NT2/D1 (cell line): ENCODE measurements around the gene AVPR1B.

Experiments used
- DNase-seq: peaks from one replicate; pipeline ENCODE4 v3.0.0-alpha.2; 2011; ENCODE audit warnings: low read depth, low spot score
- H3K27me3 ChIP-seq: 2 replicates; pipeline ENCODE4 v1.6.0; 2011; ENCODE audit warnings: mild to moderate bottlenecking; ENCODE audit not compliant: insufficient read length, insufficient read depth
- H3K36me3 ChIP-seq: 2 replicates; pipeline ENCODE4 v1.6.1; 2011; ENCODE audit warnings: mild to moderate bottlenecking, low read length, mixed read lengths; ENCODE audit not compliant: insufficient read depth, insufficient read length
- H3K4me1 ChIP-seq: 2 replicates; pipeline ENCODE4 v1.5.1; 2011; ENCODE audit not compliant: insufficient read depth, insufficient read length
- H3K4me3 ChIP-seq: 2 replicates; pipeline ENCODE4 v1.5.1; 2011; ENCODE audit warnings: low read depth; ENCODE audit not compliant: insufficient read length
- H3K9ac ChIP-seq: 2 replicates; pipeline ENCODE4 v1.6.0; 2011; ENCODE audit warnings: low read depth; ENCODE audit not compliant: insufficient read length
- H3K9me3 ChIP-seq: 2 replicates; pipeline ENCODE4 v1.5.1; 2011; ENCODE audit warnings: mild to moderate bottlenecking, low read length; ENCODE audit not compliant: insufficient read depth
- SUZ12 ChIP-seq: IDR thresholded peaks from 2 replicates; pipeline ENCODE4 v1.6.1; 2011; ENCODE audit not compliant: insufficient read length, insufficient read depth; ENCODE audit errors: extremely low read depth
- YY1 ChIP-seq: IDR thresholded peaks from 2 replicates; pipeline ENCODE4 v1.6.1; 2011; ENCODE audit not compliant: insufficient read length, insufficient read depth
- ZNF274 ChIP-seq: IDR thresholded peaks from 2 replicates; pipeline ENCODE4 v1.6.1; 2011; ENCODE audit warnings: mild to moderate bottlenecking, low read depth, low read length

AVPR1B gene

GRCh38 chr1:206112600-206113301 is 4.4 kb downstream of the AVPR1B start:
- H3K9ac ChIP-seq: no peak overlapping the region
- H3K4me1 ChIP-seq: peaks cover 6% of the 10 kb centered on the region
- TF ChIP-seq YY1 (no peak), SUZ12 (no peak), ZNF274 (no peak)
- H3K27me3 ChIP-seq: peaks cover 46% of the 10 kb centered on the region
- H3K4me3 ChIP-seq: no peak overlapping the region
- no peaks in the 10 kb centered on the region for H3K9me3 ChIP-seq
- no peak for DNase-seq
- no peaks in the 10 kb centered on the region for H3K36me3 ChIP-seq

- Histone ChIP-seq H3K27me3 (peaks cover 32% of the 10 kb centered on the region), H3K4me3 (no peak overlapping the region), H3K9ac (no peak overlapping the region), H3K9me3 (no peaks in the 10 kb centered on the region), H3K36me3 (no peaks in the 10 kb centered on the region), H3K4me1 (peaks cover 2% of the 10 kb centered on the region)
- TF ChIP-seq ZNF274 (no peak), YY1 (no peak)
- DNase-seq: no peak
Observed at GRCh38 chr1:206111271-206111927, 5.8 kb downstream of the AVPR1B start.

- no peak overlapping the region for H3K4me3 ChIP-seq
- no peaks in the 10 kb centered on the region for H3K4me1 ChIP-seq
- H3K9ac ChIP-seq: no peak overlapping the region
- no peak for DNase-seq
- no peaks in the 10 kb centered on the region for H3K36me3 ChIP-seq
- no peaks in the 10 kb centered on the region for H3K9me3 ChIP-seq
- no peak for TF ChIP-seq ZNF274
- TF ChIP-seq YY1: no peak
- no peak for TF ChIP-seq SUZ12
- H3K27me3 ChIP-seq: peaks cover 27% of the 10 kb centered on the region
Observed at GRCh38 chr1:206110820-206111219, 6.4 kb downstream of the AVPR1B start.

GRCh38 chr1:206110161-206110560 is 7.0 kb downstream of the AVPR1B start:
- H3K4me3 ChIP-seq: no peak overlapping the region
- H3K27me3 ChIP-seq: peaks cover 20% of the 10 kb centered on the region
- H3K36me3 ChIP-seq: no peaks in the 10 kb centered on the region
- H3K9ac ChIP-seq: no peak overlapping the region
- TF ChIP-seq ZNF274 (no peak), SUZ12 (no peak), YY1 (no peak)
- H3K4me1 ChIP-seq: no peaks in the 10 kb centered on the region
- H3K9me3 ChIP-seq: no peaks in the 10 kb centered on the region
- DNase-seq: no peak

GRCh38 chr1:206109718-206110117 is 7.5 kb downstream of the AVPR1B start:
- TF ChIP-seq SUZ12: no peak
- no peak for TF ChIP-seq ZNF274
- TF ChIP-seq YY1: no peak
- Histone ChIP-seq H3K9ac (no peak overlapping the region), H3K27me3 (peaks cover 16% of the 10 kb centered on the region), H3K4me1 (no peaks in the 10 kb centered on the region), H3K4me3 (no peak overlapping the region), H3K9me3 (no peaks in the 10 kb centered on the region), H3K36me3 (no peaks in the 10 kb centered on the region)
- no peak for DNase-seq

GRCh38 chr1:206108635-206109034 is 8.6 kb downstream of the AVPR1B start:
- no peaks in the 10 kb centered on the region for H3K36me3 ChIP-seq
- H3K27me3 ChIP-seq: peaks cover 5% of the 10 kb centered on the region
- H3K4me3 ChIP-seq: no peak overlapping the region
- no peak for TF ChIP-seq SUZ12
- TF ChIP-seq YY1: no peak
- H3K9ac ChIP-seq: no peak overlapping the region
- H3K9me3 ChIP-seq: no peaks in the 10 kb centered on the region
- H3K4me1 ChIP-seq: no peaks in the 10 kb centered on the region
- DNase-seq: no peak

GRCh38 chr1:206107168-206107544 is 10.0 kb downstream of the AVPR1B start:
- no peaks in the 10 kb centered on the region for H3K4me1 ChIP-seq
- H3K27me3 ChIP-seq: no peaks in the 10 kb centered on the region
- H3K9ac ChIP-seq: no peak overlapping the region
- H3K36me3 ChIP-seq: no peaks in the 10 kb centered on the region
- no peak for DNase-seq
- H3K9me3 ChIP-seq: no peaks in the 10 kb centered on the region
- TF ChIP-seq SUZ12 (no peak), YY1 (no peak), ZNF274 (no peak)
- H3K4me3 ChIP-seq: no peak overlapping the region
